Frontal cortex (tissue), 4 donors: ENCODE measurements around the gene EVA1B. TPM values are rescaled to one million over a fixed set of nuclear protein-coding genes. Genes with fewer than 3 reads are reported as not detected.

Experiments used
- DNase-seq, 2 donors: peaks; one replicate each; pipeline ENCODE4 v3.0.0; 2012; ENCODE audit warnings: low spot score in 2 of 2
- FAIRE-seq: peaks from 2 replicates; lab custom pipeline; 2012; peaks lifted over from hg19 to GRCh38; lab: Jason Lieb, UNC
- total RNA-seq: library from RNA; depleted of rRNA; stranded (reverse); fragments of >200 nt; gene quantifications from one replicate; pipeline ENCODE4 v1.2.3, GENCODE V29; 2014
- donor health status: control.
- donor health status: control.
- donor health status: control.

EVA1B gene, protein sequence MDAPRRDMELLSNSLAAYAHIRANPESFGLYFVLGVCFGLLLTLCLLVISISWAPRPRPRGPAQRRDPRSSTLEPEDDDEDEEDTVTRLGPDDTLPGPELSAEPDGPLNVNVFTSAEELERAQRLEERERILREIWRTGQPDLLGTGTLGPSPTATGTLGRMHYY
- total RNA-seq = 3.7 TPM

DNA sequence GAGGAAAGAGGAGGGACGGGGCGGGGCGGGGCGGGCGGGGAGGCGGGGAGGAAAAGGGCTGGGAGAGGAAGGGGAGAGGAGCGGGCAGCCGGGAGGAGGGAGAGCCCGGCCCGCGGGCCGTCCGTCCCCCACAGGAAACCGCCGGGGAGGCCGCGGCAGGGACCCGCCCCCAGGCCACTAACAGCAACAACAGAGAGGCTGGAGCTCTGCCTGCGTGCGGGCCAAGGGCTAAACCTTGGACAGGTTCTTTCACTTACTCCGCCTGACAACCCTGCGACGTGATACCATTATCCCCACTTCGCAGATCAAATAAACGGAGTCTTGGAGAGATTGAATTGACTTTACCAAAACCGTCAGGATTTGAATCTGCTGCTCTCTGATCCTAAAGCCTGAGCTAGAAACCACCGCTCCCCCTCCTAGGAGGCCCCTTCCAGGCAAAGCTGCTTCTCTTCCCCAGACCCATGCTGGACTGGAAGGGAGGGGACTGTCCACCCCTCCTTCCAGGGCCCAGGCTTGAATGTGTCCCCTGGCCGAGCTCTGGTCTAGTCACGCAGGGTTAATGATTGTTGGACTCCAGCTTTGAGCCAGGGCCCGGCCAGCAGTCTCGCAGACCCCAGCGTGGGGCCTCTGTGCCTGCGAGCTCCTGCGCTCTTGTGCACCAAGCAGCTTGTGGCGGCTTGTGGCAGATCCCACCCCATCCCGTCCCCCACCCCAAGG is at the start of gene EVA1B:
EVA1B (minus strand) TSS at position 10 of the 717 bp plus-strand sequence. CDS start 608 bp downstream, outside the sequence.
- DNase-seq = peak; percentile 71
- FAIRE-seq = no peak

DNA sequence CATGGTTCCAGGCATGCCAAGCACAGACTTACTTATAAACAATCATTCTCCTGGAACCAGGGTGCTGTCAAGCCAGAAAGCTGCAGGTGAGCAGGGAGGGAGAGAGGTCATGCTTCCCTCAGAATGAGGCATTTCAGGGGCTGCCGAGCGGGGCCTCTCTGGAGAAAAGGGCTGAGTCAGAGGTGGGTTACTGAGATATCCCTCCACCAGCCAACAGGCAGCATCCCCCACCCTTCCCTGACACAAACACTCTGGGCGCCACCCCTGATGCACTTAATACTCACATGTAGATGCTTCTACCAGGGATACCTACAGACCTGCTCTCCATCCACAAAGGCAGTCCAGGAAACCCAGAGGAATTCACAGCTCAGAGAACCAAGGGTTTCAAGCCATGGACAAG is 49.2 kb upstream of the EVA1B start:
- DNase-seq (no peak), FAIRE-seq (no peak)

DNA sequence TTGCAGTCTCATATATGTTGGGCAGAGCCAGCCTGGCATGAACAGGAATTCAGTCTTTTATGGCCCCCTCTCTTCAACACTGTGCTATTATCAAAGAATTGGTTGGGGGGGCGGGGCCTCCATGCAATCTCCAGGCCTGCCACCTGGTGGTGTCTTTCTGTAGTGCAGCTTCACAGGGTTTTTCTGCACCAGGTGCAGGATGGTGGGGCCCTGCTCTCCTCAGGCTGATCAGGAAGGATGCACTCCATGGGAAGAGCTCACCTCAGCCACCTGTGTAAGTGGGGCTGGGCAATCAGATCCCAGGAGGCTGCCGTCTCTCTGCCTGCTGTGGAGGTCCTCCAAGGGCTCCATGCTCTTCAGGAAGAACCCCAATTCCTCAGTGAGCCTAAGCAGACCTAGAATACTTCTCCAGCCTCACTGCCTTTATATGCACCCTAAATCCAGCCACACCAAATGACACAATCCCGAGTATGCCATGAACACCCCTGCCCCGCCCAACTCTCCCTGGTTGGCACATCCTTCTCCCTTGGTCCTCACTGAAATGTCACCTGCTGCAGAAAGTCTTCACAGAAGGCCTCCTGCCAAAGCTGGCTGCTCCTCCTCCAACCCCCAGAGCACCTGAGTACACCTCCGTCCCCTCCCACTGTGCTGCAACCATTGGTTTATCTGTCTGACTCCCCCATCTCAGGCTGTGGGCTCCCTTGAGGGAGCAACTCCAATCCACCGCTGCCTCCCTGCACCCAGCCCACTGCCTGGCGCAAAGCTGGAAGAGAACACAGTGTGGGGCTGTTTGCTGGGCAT is 45.8 kb upstream of the EVA1B start:
- DNase-seq (peak; percentile 52 to 77), FAIRE-seq (no peak)

DNA sequence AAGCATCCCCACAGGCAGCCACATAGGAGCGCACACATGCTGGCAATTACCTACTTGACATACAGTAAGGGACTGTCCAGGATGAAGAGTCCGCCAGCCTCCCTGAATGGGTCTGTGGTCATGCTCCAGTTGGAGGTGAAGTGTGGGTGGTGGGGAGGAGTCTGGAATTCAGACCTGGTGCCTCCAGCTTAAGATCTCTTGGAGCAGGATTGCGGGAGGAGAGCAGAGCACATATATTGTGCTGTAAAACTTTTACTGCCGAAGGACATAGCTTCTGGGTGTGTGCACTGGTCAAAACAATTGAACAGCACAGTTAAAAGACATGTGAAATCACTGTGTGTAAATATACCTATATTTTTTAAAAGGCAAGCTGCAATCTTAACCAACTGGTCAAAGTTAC is 44.4 kb upstream of the EVA1B start:
- FAIRE-seq = no peak
- DNase-seq = no peak

DNA sequence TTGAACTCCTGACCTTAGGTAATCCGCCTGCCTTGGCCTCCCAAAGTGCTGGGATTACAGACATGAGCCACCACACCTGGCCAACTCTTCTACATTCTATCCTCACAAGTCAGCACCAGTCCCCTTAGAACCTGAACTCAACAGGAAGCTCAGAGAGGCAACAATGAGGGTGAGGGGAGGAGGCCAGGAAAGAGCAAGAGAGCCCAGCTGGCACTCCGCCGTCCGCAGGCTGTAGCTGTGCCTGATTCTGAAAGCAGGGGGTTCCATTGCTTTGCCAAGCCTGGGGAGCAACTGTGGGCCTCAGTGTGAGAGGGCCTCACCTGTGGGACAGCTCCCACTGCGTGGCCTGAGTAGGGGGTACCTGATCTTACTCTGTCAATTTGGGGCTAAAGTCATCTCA is 43.6 kb upstream of the EVA1B start:
- FAIRE-seq (no peak), DNase-seq (no peak)

DNA sequence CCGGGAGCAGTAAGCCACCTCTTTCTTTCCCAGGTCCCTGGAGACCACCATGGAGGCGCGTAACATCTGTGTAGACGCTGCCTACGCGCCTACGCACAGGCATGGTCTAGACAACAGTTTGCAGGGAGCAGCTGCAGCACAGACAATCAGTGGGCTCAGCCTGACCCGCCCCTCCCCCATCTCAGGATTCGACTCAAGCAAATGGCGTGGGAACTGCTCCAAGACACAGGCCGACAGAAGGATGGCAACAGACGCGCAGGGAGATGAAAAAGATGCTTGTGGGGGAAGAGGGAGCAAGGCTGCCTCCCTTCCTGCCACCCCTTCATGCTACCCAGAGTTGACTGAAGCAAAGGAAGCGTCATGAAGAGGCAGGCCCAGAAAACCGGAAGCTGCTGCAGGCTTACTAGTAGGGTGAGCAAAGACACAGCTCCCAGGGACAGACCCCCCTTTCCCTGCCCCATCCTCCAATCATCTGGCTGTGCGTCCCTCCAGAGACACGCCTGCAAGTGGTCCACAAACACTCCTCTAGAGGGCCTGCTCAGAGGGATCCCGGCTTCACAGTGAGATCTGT is 42.7 kb upstream of the EVA1B start:
- no peak for FAIRE-seq

DNA sequence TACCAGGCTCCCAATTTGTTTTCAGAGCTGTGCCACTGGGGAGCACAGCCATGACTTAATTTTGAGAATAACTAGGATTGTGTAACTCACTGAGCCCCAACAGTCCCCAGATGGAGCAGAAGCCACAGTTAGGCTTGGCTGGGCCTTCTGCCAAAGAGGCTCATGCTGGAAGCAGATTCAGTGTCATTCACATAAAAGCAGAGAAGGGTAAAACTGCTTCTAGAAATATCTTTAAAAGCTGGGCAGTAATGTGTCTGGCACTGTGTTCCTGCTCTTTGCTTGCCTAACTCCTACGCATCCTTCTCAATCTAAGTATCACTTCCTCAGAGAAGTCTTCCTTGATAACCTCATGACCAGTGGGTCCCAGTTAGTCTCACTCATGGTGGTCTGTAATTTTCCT is 41.9 kb upstream of the EVA1B start:
- FAIRE-seq = no peak

More for the DNA sequence above, 42.7 kb upstream of the EVA1B start:
- DNase-seq = no peak

DNA sequence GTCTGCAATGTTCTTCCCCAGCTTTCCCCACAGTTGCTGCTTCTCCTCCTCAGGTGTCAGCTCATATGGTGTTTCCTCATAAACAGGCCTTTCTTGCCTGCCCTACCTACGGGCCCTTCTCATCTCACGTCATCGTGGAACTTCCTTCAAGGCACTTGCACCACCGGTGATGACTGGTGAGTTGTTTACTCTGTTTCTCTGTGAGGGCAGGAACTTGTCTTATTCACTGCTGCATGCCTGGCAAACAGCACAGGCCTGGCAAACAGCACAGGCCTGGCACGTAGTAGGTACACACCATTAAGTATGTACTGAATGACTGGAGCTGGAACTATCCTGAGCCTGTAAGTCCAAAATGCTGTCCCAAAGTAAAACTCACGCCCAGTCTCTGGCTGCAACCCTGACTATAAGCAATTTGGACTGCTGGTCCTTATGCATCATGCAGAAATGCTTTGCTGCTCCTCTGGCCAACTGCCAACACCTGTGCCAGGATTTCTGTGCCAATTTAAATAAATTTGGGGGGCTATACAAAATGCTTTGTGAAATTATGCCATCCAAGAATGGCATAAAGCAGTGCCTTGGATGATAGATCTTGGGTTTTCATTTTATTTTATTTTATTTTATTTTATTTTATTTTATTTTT is 36.6 kb upstream of the EVA1B start:
- no peak for FAIRE-seq
- no peak for DNase-seq

More for the DNA sequence above, 41.9 kb upstream of the EVA1B start:
- DNase-seq = no peak

DNA sequence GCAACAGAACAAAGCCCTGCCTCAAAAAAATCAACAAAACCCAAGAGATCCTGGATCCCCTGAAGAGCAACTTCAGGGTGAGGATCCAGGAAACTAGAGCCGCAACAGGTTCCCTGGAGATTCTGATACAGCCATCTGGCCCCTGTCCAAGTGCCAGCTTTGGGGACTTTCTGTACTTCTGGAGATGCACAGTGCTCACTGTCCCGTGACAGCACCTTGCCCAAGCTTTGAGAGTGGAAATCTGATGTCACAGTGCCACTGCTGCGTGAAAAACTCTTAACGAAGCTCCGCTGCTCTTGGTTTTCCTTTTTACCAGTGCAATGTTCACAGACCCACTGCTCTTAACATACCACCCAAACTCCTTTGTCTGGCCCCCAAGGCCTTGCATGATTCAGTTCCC is 35.9 kb upstream of the EVA1B start:
- FAIRE-seq (no peak), DNase-seq (no peak)

DNA sequence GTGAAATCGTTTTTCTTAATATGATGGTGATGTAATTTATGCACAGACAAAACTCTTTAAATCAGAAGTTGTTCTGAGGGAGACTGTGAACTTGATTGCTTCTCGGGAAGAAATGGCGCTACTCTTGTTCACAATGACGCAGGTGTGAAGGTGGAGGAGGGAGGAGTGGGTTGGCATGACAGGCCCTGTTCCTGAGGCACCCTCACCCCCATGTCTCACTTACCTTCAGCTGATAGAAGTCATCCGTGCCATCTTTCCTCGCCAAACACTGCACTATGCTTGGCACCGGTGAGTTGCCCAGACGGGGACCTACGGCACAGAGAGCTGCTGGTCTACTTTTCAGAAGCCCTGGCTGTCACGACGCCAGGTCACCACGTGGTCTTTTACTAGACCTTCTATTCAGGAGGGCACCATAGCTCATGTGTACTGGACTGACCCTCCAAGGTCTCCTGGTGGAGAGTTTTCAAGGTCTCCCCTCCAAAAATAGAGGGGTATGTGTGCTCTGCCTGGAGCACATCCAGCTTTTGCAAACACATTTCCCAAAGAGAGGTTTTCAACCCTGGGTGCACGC is 35.2 kb upstream of the EVA1B start:
- DNase-seq = no peak
- no peak for FAIRE-seq

DNA sequence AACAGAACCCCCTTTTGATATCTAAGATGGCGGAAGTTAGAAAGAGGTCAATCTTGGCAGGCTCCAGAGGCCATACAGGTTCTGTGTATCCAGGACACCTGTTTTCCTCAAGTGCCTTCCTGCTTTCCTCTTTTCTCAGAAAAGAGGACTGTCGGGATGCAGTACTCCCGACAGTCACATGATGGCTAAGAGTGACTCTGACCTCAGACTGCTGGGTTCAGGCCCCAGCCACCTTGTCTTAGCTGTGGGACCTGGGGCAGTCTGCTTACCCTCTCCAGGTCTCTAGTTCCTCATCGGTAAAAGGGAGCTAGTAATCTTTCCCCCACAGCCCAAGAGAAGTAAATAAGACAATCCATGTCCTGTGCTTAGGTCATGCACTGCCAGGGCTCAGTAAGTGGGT is 32.4 kb upstream of the EVA1B start:
- no peak for FAIRE-seq
- DNase-seq = no peak

DNA sequence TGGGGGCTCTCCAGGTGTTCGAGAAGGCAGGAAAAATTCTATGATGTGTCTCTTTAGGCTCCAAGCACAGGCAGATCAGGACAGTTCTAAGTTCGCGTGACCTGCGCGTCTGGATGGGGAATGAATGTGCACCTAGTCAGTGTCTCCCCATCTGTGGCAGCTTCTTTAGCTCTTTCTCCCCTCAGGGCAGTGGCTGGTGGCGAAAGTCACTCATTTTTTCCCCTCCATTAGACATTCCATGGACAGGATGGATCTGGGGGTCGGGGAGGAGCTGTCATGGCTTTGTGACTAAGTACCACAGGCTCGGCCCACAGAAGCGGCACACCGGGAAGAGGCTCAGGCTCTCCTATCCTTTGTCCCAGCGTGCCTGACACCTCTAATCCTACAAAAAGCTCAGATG is 31.0 kb upstream of the EVA1B start:
- DNase-seq = no peak
- FAIRE-seq = no peak

DNA sequence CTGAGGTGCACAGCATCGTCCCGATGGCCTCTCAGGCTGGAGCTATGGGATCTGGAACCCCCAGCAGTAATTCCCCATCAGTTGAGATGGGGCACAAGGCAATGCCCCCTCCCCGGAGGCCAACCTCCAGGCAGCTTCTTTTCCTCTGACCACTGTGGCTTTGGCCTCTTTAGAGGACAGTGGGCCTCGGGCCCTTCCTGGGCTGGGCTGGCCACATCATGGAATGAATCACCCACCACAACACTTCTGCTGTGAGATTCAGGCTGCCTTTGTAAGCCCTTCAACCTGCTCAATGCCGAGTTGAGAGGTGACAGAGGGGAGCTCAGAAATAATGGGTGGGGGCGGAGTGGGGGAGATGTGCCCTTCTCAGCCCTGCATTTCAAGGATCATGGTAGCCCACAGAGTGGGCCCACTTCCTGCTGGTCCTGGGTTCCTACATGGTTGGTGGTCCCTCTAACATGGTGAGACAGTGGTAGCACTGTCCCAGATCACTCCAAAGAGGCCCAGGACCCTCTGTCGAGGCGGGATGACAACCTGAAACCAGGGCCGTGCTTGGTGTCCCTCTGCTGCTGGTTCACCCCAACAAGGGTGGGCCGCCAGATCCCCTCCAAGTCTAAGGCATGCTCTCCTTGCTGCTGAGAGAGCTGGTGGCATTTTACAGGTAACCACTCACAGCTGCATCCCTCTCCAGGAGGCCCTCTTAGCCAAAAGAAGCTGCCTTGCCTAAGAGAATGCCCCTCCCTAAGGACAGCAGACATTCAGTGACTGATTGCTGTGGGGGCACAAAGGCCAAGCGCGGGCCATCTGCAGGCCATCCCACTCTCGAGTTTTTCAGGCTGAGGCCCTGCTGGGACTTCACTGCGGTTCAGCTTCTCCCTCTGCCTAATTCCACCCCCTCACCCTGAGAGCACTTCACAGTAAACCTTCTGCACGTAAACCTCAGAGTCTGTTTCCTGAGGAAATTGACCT is 29.7 kb upstream of the EVA1B start:
- no peak for FAIRE-seq

DNA sequence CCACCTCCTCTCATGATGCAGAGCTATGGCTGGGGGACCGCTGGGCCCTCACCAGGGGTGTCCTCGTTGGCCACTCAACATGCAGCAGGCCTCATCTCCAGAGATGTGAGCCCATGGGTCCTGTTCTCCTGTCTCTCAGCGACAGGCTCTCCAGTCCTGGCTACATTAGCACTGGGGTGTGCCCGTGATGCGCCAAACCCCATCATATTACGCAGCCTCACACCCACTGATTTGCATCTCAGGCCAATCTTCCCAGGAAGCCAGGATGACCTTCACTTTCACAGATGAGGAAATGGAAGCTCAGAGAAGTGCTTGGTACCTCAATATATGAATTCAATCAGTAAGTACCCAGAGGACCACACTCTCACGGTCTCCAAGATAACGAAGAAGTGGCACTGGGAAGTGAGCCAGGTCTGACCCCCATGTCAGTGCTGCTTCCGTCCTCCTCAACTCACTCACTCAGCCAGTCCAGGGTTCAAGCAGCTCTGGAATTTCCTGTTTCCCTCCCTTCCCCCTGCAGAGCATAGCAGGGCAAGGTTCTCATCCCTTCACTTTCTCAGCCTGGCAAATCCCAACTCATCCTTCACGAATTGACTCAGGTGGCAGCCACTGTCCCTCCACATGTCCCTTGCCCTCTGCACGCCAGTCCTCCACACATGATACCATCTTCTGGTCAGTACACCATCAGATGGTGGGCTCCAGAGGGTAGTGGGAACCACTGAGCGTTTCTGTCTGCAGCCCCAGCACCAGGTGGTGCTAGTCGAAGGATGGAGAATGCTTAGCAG is 28.9 kb upstream of the EVA1B start:
- FAIRE-seq (no peak), DNase-seq (no peak)

More for the DNA sequence above, 29.7 kb upstream of the EVA1B start:
- no peak for DNase-seq

DNA sequence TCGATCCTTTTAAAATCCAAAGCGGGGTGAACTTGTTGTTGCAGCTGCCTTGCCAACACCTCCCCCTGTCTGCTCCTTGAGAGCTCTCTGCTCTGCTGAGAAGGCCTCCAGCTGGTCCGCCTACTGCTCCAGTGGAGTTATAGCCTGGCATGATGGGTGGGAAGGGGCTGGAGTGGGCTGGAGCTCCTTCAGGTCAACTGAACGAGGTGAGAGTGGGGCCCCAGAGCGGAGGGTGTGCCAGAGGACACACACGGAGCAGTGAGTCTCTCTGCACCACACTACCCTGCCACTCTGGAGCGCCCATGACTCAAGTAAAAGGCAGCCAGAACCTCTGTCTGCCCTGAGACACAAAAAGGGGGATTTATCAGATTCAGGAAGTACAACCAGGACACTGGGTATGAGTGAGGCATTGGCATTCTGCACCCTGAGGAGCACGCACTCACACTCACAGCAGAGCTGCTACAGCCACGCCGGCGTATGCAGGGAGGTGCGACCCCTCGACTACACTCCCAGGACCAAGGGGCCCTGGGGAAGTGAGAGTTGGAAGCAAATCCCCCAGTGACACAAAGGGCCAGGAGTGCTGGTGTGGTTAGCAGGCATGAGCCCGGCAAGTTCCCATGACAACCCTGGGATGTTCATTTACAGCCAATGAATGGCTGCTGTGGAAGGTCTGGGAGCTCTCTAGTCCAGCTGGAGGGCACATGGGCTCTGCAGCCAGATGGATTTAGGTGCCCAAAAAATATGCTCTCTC is 28.0 kb upstream of the EVA1B start:
- DNase-seq = no peak
- FAIRE-seq = no peak

DNA sequence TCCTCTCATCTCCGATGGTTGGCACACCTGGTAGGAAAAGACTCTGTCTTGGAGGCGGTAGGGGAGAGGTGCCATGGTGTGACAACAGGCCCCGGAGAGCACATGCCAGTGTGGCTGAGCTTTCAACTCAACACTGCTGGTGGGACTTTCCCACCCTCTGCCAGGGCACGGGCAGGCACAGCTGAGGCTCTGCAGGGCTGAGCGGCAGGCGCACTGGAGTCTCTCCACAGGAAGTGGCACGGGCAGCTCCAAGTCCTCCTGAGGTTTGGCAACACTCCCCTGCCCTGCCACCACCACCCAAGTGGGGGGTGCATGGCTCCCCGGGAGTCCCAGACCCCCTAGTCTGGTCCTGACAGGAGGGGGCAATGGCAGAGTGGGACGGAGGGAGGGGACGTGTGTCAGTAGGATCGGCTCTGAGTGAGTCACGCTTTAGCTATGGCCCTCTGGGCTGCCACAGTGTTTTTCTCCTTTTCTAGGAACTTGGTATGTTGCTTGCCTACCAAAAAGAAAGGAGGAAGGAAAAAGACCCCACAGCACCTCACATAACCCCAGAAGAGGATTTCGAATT is 27.3 kb upstream of the EVA1B start:
- peak in 1 of 2 donors; percentile 49 for DNase-seq
- FAIRE-seq = no peak

DNA sequence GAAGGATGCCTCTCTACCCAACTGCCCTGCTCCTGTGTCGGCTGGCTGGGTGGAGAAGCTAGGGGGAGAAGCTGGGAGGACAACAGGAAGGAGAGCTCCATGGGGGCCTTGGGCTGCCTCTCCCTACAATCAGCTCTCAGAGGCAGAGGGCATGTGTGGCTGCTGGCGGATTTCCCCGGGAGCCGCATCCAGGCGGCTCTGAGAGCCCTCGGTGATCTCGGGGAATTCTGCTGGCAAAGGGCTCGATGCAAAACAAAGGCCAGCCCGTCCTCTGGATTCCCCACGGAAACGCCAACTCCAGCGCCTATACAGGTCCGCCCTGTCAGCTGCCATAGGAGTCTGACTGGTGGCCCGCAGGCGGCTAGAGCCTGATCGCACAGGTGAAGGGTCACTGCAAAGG is 26.4 kb upstream of the EVA1B start:
- FAIRE-seq (no peak), DNase-seq (no peak)
